GM04504 (cell line): ENCODE measurements around the gene ARHGAP25.
A peak's percentile ranks its signal among the peaks of the same experiment; 100 is the strongest.

Source experiments
- DNase-seq: peaks from one replicate; pipeline ENCODE4 v3.0.0-alpha.2; 2012; ENCODE audit warnings: low read depth

ARHGAP25 gene

GRCh38 chr2:68744366-68744912, 9.8 kb downstream of the ARHGAP25 start:
- DNase-seq = no peak

GRCh38 chr2:68745006-68745405, 10.4 kb downstream of the ARHGAP25 start:
- DNase-seq = no peak

- no peak for DNase-seq
Observed at GRCh38 chr2:68746408-68746807, 11.8 kb downstream of the ARHGAP25 start.

- DNase-seq = no peak
Observed at GRCh38 chr2:68747413-68747812, 12.8 kb downstream of the ARHGAP25 start.

- no peak for DNase-seq
Observed at GRCh38 chr2:68747900-68748299, 13.3 kb downstream of the ARHGAP25 start.

DNA sequence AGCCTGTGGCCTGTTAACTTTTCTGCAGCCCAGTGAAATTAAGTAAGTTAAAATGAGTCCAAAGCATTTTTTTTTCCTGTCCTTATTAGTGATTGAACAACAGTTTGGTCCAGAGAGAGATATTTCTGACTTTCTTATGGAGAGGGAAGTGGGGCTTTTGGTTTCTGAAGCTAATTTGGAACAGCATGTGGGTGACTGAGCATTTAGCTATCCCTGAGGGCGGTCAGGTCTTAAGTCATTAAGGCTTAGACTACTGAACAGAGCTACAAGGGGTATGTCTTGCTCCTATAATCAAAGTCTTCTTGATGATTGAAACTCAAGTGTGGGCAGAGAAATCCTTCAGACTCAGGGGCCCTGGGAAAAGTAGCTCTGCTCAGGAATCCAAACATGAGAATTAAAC, 14.0 kb downstream of the ARHGAP25 start:
- DNase-seq = no peak

GRCh38 chr2:68749345-68749744, 14.7 kb downstream of the ARHGAP25 start:
- DNase-seq = no peak

DNA sequence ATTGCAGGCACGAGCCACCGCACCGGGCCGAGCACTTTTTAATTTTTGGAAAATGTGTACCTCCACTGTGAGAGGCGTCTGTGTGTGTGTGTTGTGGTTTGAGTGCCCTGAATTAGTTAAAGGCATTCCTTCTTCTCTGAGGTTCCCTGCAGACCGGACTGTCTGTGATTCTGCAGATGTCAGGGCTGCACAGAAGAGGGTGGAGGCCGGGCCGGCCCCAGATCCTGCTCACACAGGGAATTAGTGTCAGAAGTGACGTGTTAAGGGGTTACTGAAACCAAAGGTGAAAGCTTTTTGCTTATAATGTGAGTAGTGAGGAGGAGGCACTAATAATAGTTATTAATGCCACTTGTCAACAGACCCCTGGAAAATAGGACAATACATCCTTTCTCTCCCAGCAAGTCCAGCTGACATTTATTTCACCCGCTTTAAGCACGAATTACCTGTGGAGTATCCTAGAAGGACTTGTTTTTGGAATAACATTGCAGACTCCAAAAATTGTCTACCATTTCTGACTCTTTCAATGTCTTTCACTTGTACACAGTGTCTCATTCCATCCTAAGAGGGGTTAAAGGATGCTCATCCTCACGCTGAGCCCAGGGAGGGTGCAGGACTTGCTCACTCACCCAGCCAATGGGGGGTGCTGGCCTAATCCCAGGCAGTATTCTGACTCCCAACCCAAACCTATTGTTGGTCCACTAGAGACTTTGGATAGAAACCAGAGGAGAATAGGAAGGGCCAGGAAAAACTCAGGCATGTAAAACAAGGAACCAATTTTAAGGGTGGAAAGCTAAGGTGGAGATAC, 16.2 kb downstream of the ARHGAP25 start:
- DNase-seq = no peak

DNA sequence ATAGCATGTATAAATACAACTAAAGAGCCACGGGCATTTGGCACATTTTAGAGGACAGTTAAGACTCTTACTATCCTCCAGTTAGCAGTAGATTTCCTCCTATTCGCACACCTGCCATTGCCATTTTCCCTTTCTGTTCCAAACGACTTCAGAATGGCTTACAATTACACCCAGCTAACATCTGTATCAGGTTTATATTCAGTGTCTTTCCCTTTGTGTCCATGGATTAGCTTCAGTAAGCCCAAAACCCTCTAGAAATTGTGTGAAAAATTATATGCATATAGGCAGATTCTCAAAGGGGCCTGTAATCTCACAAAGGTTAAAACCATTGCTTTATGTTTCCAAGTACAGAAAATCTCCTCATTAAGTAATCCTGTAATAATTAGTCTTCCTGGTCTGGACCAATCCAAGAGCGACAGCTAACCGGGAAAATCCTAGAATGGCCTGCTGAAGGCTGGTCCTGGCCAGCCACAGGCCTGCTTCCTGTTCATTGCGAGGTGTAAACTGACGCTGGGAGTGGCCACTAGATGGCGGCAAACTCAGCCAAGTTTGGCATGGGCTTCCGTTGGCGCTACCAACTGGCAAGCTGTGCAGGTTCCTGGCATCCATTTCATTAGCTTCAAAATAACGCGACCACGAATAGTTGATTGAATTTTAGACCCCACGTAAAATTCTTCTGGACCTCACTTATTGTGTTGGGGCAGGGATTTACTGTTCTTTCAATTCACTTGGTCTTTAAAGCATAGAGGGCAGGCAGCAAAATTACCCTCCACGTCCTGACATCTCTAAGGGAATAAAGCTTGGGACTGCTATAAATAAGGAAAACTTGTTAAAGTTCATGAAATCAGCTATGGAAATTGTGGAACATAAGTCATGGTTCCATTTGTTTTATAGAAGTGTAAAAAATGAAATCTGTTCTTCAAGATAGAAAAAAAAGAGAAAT, 17.1 kb downstream of the ARHGAP25 start:
- peak; percentile 60 for DNase-seq

GRCh38 chr2:68753318-68753717, 18.7 kb downstream of the ARHGAP25 start:
- DNase-seq = no peak

GRCh38 chr2:68755071-68755470, 20.5 kb downstream of the ARHGAP25 start:
- DNase-seq = no peak

DNA sequence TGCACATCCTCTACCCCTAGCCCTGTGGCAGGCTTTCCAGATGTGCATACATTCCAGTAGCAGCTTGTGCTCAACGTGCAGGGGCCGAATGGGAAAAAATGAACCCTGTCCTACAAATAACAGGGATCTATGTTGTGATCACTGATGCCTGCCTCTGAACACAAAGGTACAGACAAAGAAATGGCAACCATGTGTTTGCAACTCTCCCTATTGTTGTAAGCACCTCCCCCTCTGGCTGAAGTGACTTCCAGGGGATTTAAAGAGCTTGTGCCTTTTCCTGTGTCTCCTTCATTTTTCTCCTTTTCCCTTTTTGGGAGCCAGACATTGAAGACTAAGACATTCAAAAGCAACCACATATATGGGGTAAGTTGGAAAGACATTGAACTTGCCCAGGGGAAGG, 21.6 kb downstream of the ARHGAP25 start:
- no peak for DNase-seq

GRCh38 chr2:68757081-68757480, 22.5 kb downstream of the ARHGAP25 start:
- DNase-seq = no peak

- no peak for DNase-seq
Observed at GRCh38 chr2:68762100-68762499, 27.5 kb downstream of the ARHGAP25 start.

DNA sequence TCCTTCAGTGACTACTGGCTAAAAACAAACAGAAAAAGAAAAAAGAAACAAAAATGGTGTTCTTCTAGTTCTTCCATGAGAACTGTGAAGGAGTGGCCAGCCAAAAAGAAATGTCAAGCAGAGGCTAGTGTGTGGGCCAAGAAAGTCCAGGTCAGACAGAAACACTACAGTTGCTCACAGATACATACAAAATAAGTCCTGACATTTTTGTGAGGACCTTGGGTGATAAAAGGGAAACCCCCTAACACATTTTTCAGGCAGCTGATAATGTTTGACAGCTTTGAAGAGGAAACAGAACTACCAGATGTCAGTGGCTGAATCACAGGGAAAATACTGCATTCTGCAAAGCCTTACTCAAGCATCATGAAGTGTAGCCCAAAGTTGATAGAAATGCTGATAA, 28.1 kb downstream of the ARHGAP25 start:
- no peak for DNase-seq

DNA sequence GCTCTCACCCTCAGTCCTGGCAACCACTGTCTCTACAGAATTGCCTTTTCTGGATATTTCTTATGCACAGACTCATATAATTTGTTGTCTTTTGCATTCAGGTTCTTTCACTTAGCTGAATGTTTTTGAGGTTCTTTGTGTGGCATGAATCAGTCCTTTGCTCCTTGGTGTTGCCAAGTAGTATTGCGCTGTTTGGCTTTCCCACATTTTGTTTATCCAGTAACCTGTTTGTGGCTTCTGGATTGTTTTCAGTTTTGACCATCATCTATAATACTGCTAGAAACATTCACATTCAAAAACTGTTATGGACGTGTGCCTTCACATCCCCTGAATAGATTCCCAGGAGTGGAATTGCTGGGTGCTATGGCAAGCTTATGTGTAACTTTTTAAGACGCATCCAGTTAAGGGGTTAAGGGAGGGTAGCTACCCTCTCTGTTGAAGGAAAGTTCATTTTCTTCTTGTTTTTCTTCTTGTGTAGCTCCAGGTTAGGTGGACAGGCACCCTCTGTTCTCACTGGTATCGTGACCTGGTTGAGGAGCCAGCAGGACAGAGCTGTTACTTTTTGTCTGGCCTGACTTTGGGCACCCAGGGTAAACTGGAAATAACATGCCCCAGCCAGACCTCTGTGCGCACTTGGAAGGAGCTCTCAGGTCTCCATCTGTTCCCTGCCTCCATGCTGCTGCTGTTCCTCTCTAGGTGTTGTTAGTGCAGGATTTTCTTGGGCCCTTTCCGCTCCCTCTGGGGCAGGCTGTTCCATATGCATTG, 29.6 kb downstream of the ARHGAP25 start:
- no peak for DNase-seq

- no peak for DNase-seq
Observed at GRCh38 chr2:68764806-68765311, 30.2 kb downstream of the ARHGAP25 start.

GRCh38 chr2:68765739-68766375, 31.2 kb downstream of the ARHGAP25 start:
- no peak for DNase-seq

DNA sequence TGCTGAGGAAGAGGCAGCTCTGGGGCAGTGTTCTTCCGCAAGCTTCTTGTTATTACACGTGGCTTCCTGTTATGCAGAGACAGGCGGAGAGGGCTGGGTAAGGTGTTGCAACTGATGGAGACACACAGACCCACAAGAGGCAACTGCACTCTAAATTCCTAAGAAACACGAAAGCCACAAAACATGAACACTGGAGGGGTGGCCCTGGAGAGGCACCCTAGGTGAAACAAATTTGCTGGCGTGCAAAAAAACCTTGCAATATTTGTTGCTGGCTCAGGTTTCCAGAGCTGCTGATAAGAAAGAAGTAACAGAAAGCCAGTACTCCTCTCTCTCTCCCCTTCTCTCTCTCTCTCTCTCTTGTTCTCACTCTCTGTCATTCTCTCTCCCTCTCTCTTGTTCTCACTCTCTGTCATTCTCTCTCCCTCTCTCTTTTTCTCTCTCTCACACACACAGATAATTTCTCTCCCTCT, 31.8 kb downstream of the ARHGAP25 start:
- no peak for DNase-seq

DNA sequence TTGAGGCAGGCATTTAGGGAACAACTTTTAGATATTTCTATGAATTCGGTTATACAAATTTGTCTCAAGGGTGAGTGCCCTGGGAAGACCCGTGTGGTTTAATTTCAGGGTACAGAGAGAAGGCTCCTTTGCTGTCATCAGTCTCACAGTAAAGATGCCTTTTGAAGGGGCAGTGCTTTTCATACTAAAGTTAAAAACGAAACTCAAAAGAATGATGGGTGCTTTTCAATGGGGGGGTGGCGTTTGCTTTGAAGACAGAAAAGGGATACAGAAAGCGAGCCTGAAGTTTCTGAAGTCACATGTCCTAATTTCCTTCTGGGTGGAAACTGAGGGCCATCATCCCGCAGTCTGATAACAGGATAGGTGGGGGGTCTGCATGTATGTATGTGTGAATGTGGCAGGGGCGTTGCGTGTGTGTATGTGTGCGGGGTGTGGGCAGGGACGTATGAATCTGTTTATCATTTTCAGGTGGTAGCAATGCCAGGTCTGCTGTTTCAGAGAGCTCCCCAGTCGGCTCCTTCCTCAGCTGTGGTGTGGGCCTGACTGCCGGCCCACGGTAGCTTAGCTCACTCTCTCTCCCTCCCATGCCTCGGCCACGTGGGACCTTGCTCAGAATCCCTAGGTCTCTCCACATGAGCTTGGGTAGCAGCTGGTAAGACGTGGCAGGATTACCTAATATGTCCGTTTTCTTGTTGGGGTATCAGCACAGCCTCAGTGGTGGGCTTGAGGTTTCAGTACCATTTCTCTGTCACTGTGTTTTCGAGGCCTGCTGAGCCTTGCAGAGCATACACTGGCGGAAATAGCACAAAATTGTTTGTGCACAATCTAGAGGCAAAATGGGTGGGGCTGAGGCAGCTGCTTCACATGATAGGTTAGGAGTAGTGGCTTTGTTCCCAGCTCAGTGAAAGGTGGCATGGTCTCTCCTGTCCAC, 32.7 kb downstream of the ARHGAP25 start:
- DNase-seq = no peak
